ENCODE measurements around the gene P2RY8.

- TF ChIP-seq MYC (IDR thresholded peaks at IDR 0.05; ENCODE audit: insufficient read depth, insufficient read length, insufficient replicate concordance, low read length, severe bottlenecking) (no peak), REST (IDR thresholded peaks at IDR 0.05; ENCODE audit: low read depth, low read length) (no peak)
Measured at GRCh38 chrX:1427756-1428155, 109.2 kb downstream of the P2RY8 start.
